Epithelial cell of proximal tubule (primary cell): Measurements from ENCODE around the gene INTS3. TPM values are rescaled to one million over a fixed set of nuclear protein-coding genes. Genes with fewer than 3 reads are reported as not detected.

Source experiments
- DNase-seq: peaks from one replicate; pipeline ENCODE4 v3.0.0-alpha.2; 2011; ENCODE audit warnings: low read depth
- H3K4me3 ChIP-seq: 2 replicates; pipeline ENCODE4 v1.5.1; 2011; ENCODE audit warnings: low read depth, mild to moderate bottlenecking, low read length
- total RNA-seq: library from RNA; depleted of rRNA; stranded (reverse); fragments of >200 nt; gene quantifications from 2 replicates; pipeline ENCODE4 v1.2.3, GENCODE V29; 2015
- TF ChIP-seq, protein P1 (sequence below): conservative IDR thresholded peaks from 2 replicates; pipeline ENCODE4 v1.5.1; 2012; ENCODE audit warnings: low read depth, mild to moderate bottlenecking, low read length

INTS3 gene
- total RNA-seq, 1 donor from 2014 or later, result 30.3 TPM

DNA sequence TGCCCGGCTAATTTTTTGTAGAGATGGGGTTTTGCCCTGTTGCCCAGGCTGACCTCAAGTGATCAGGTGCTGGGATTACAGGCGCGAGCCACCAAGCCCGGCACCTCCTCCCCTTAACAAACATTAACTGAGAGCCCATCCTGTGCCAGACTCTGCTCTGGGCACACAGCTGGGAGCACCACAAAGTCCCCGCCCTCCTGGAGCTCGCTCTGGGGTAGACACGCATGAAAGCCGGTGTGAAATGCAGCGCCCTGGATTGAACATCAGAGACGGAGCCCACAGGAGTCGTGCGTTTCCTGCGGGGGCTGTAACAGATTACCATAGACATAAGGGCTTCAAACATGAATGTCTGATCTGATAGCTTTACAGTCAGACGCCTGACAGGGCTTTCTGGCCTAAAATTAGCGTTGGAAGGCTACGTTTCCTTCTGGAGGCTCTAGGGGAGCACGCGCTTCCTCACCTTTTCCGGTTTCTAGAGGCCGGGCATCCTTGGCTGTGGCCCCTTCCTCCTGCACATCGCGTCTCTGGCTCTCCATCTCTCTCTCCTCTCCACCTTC, 61.7 kb downstream of the INTS3 start:
- H3K4me3 ChIP-seq, result no peak overlapping the region
- TF ChIP-seq, protein P1, sequence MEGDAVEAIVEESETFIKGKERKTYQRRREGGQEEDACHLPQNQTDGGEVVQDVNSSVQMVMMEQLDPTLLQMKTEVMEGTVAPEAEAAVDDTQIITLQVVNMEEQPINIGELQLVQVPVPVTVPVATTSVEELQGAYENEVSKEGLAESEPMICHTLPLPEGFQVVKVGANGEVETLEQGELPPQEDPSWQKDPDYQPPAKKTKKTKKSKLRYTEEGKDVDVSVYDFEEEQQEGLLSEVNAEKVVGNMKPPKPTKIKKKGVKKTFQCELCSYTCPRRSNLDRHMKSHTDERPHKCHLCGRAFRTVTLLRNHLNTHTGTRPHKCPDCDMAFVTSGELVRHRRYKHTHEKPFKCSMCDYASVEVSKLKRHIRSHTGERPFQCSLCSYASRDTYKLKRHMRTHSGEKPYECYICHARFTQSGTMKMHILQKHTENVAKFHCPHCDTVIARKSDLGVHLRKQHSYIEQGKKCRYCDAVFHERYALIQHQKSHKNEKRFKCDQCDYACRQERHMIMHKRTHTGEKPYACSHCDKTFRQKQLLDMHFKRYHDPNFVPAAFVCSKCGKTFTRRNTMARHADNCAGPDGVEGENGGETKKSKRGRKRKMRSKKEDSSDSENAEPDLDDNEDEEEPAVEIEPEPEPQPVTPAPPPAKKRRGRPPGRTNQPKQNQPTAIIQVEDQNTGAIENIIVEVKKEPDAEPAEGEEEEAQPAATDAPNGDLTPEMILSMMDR, result no peak
- no peak for DNase-seq

DNA sequence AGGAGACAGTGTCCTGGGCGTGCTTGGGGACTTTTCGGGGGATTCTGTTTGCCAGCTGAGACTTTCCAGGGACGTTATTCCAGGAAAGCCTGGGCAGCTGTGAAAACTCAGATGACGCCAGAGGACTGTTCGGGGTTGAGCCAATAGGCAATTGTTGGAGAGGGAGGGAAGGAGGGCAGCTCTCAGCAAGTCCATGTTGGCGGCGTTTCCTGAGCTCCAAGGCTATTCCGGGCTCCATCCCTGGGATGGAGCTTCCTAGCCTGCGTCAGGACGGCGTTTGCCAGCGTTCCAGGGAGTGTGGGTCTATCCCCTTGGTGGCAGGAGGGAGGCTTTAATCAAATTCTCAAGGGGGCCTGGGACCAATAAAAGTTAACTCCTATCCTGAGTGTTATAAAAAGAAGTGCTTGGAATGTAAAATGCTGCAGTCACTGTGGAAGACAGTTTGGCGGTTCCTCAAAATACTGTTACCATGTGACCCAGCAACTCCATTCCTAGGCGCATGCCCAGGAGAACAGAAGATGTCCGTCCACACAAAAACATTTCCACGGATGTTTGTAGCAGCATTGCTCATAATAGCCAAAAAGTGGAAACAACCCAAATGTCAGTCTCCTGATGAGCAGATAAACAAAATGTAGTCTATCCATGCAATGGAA, 62.6 kb downstream of the INTS3 start:
- no peak overlapping the region for H3K4me3 ChIP-seq
- DNase-seq, result no peak
- TF ChIP-seq, protein P1, result no peak

DNA sequence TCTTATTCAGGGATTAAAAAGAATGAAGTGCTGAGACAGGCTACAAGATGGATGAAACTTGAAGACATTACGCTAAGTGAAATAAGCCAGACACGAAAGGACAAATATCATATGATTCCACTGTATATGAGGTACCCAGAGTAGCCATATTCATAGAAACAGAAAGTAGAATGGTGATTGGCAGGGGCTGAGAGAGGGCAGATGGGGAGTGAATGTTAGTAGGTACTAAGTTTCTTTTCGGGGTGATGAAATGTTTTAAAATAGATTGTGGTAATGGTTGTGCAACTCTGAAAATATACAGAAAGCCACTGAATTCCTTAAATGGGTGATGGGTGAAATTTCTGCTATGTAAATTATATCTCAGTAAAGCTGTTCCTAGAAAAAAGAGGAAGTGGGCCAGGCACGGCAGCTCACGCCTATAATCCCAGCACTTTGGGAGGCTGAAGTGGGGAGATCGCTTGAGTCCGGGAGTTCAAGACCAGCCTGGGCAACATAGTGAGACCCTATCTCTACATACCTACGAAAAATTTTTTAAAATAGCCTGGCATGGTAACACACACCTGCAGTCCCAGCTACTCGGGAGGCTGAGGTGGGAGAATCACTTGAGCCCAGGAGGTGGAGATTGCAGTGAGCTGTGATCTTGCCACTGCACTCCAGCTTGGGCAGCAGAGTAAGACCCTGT, 63.3 kb downstream of the INTS3 start:
- DNase-seq, result no peak
- H3K4me3 ChIP-seq, result no peak overlapping the region
- TF ChIP-seq, protein P1, result no peak

DNA sequence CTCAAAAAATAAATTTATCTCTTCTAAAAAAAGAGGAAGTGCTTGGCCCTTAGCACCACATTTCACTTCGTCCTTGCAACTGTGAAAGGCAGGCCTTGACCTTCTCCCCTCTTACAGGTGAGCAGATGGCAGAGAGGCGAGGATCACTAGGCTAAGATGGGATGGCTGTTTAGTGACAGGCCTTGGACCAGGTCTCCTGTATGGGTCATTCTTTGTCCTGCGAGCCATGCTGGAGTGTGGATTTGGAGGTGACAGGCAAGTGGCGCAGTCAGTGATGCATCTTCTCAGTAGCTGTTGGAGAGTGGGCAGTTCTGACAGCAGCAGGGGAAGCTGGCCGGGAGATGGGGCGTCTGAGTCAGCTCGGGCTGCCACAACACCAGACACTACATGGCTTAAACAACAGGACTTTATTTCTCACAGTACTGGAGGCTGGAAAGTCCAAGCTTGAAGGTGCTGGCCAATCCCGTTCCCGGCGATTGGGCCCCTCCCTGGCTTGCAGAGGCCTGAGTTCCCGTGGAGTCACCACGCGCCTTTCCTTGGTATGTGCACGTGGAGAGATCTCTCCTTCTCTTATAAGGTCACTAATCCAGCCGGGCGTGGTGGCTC, 63.9 kb downstream of the INTS3 start:
- TF ChIP-seq, protein P1, result no peak
- no peak overlapping the region for H3K4me3 ChIP-seq
- no peak for DNase-seq

DNA sequence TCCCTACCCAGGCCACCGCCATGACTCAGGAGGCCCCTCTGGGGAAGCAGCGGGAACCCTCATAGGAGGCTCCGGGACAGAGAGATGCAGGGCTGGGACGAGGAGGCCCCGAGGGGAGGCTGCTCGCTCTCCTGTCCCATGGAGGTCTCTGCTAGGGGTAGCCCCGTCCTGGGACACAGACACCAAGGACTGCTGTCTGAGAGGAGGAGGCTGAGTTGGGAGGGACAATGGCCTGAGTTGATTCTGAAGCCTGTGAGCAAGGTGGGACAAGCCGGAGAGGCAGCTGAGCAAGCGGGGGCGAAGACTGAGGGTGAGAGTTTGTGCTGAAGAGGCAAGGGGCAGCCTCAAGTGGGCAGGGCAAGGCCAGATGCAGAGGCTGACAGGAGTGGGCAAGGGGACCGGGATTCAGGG, 64.8 kb downstream of the INTS3 start:
- no peak for DNase-seq
- TF ChIP-seq, protein P1, result no peak
- H3K4me3 ChIP-seq, result no peak overlapping the region

DNA sequence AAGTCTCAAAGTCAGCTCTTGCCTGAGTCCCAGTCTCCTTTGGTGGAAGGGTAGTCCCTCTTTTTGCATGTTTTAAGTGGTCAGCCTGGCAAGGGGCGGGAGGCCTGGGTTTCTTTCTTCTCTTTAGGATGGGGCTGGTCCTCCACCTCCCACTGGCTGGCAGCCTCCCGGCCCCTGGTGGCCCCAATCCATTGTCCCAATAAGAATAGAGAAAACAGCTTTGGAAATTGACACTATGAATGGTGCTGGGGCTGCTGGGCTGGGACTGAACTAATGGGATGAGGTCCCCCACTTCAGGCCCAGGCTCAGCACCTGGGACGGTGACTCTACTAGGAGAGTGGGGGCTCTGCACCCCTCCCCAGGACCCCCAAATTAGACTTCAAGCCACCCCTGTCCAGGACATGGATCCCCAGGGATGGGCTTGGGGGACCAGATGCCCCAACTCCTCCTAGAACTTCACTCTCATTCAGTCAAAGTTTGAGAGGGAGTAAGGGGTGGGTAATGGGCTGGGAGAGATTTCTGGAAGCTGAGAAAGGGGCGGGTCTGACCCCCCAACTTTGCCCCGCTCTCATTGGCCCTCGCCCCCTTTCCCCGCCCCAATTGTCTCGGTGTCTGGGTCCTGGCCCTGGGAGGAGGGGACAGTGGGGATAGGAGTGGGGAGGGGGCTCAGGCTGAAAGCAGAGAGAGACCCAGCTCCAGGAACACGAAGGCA, 65.6 kb downstream of the INTS3 start:
- H3K4me3 ChIP-seq, result no peak overlapping the region
- TF ChIP-seq, protein P1, result no peak
- no peak for DNase-seq
